GM21717 (cell line): ENCODE results near the gene SLC22A4.

Experiments
- ATAC-seq: cut with Tn5 transposase; IDR thresholded peaks from one replicate; pipeline ENCODE4 v1.9.1; 2021; ENCODE audit warnings: mild to moderate bottlenecking, moderate library complexity; ENCODE audit not compliant: unreplicated experiment

The SLC22A4 gene

GRCh38 chr5:132297211-132297940 is 3.2 kb downstream of the SLC22A4 start:
- ATAC-seq, result no peak

DNA sequence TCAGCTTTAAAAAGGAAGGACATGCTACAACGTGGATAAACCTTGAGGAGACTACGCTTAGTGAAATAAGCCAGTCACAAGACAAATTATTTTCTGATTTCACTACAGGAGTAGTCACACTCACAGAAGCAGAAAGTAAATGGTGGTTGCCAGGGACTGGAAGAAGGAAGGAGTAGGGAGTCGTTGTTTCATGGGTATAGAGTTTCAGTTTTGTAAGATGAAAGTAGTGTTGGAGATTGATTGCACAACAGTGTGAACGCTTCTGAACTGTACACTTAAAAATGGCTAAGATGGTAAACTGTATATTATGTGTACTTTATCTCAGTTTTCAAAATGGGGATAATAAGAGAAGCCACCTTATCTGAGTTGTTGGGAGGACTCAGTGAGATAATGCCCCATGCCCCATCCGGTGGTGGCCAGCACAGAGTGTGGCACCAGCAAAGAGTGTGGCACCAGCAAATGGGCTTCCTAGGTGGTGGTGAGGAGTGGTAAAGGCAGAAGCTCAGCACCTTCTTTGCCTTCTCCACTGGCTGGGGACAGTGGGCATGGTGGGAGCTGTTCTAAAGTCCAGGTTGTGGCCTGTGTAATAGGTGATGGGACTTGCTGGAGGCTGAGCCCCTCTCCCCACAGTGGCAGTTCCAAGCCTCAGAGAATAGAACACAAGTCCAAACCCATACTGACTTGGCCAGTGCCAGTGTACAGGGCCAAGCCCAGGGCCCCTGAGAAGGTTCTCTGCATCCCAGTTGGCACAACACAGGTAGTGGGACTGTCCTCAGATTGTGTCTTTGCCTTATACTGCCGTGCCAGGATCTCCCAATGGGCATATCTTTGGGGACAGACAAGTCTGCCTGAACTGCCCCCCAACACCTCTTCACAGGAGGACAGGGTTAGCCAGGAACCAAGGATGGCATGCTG is 4.4 kb downstream of the SLC22A4 start:
- no peak for ATAC-seq

GRCh38 chr5:132299917-132300316 is 5.7 kb downstream of the SLC22A4 start:
- ATAC-seq, result no peak

DNA sequence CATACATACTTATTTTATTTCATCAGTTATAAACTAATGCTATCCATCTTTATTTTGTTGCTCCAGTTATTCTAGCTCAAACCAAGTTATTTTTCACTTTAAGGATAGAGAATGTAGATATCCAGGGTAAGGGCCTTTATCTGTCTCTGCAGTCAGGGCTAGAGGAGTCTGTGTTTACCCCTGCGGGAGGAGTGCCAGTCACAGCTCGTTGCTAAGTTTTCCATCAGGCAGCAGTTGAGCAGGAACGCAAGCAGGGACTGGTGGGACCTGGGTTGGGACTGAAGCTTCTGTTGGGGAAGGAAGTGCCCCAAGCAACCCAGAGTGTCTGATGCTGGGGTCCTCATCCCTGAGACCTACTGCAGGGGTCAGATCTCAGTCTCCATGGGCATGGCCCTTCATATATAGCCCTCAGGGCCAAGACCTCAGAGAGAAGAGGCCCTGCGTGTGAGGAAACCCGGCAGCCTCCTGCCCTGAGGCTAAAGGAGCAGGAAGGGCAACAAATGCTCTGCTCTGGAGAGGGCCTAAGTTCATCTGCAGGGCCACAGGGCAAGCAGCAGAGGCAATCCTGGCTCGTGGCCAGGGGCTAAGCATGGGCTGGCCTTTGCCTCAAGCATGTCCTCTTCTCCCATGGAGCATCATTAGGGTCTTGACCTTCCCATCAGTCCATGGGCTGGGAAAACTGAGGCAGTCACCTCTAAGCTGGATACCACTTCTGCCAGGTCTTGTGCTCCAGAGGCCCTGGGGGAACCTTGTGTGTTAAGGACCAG is 6.6 kb downstream of the SLC22A4 start:
- no peak for ATAC-seq

GRCh38 chr5:132301344-132302271 is 7.4 kb downstream of the SLC22A4 start:
- ATAC-seq, result no peak

GRCh38 chr5:132302413-132302812 is 8.2 kb downstream of the SLC22A4 start:
- ATAC-seq, result no peak

DNA sequence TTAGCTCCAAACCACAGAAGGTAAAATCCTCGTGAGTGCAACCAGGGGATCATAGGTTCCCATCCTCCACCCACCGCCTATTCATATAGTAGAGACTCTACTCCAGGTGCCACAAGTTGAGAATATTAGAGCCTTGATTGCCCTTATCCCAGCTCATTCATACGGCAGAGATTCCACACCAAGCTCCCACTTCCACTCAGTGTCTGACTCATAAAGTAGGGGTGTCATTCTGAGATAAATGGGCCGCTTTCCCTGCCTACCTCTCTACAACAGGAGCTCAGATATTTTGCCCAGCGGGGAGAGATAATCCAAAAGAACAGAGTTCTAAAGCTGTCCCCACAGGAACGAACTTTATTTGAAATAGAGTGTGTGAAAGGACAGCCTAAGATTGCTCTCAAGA is 9.4 kb downstream of the SLC22A4 start:
- no peak for ATAC-seq

- no peak for ATAC-seq
These were observed 11.2 kb downstream of the SLC22A4 start for GRCh38 chr5:132305420-132305819.

GRCh38 chr5:132308701-132309100 is 14.5 kb downstream of the SLC22A4 start:
- ATAC-seq, result no peak

- no peak for ATAC-seq
These were observed 15.5 kb downstream of the SLC22A4 start for GRCh38 chr5:132309679-132310078.

DNA sequence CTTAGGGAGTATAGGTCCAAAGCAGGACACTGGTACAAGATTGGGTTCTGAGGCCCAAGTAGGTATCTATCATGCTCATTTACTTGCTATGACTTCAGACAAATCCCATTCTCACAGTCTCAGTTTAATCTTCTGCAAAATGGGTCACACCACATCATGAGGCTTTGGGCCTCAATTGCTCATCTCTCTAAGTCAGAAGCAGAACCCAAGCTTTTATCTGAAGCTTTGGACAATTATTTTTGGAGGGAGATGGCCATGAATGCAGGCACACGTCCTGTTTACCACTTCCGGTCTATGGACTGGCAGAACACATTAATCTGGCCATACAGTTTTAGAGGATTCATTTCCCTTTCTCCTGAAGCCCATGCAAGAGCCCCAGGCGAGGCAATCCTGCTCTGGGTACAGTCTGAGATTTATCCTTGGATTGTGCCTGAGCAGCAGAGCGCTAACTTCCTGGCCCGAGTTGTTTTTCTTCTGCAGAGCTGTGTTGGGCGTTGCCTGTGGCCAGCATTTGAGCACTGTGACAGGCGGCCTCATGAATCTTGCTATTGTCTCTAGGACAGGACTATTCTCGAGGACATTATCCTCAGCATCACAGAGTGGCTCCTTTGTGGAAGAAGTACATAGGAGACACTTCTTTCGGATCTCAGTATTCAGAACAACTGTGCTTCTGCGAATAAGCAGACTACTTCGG is 16.1 kb downstream of the SLC22A4 start:
- ATAC-seq, result no peak

DNA sequence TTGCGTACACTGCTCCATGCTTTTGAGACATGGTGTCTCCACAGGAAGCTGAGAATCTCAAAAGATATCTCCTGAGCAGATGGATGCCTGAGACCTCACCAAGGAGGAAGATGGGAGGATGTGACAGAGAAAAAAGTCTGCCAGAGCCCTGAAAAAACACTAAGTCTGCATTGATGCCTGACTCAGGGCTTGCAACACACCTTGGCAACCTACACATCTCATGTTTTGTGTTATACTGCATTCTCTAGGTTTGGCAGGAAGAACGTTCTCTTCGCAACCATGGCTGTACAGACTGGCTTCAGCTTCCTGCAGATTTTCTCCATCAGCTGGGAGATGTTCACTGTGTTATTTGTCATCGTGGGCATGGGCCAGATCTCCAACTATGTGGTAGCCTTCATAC is 19.2 kb downstream of the SLC22A4 start:
- no peak for ATAC-seq

- ATAC-seq, result no peak
These were observed 19.8 kb downstream of the SLC22A4 start for GRCh38 chr5:132313961-132314432.

GRCh38 chr5:132315529-132316067 is 21.4 kb downstream of the SLC22A4 start:
- ATAC-seq, result no peak

DNA sequence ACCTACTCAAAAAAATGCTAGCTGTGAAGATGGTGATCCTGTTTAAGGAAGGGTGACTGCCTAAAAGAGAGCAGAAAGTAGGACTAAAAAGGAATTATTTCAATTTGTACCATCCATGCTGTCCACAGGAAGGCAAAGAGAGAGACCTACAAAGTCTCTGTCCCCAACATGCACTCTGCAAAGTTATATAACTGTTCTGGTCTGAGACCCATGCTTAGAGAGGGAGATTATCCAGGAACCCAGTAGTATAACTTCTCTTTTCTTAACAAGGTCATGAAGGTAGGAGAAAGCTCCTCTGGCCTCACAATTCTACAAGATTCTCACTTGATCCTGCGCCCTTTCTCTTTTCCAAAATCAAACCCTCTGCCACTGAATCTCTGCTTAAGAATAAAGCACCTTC is 25.8 kb downstream of the SLC22A4 start:
- no peak for ATAC-seq

GRCh38 chr5:132321109-132321721 is 27.0 kb downstream of the SLC22A4 start:
- no peak for ATAC-seq

DNA sequence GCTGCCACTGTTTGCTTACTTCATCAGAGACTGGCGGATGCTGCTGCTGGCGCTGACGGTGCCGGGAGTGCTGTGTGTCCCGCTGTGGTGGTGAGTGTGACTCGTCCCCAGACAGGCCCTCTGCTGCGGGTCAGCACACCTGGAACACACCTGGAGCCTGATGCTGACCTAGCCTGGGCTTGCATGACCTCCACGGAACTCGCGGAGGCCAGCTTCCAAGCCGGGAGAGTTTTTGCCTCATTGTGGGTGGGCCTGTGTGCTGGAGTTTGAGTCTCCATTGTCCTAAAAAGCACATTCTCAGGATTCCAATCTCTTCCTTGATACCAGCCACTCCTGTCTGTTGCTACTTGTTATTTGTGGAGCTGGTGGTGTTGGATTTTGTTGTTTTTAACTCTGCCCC is 28.1 kb downstream of the SLC22A4 start:
- ATAC-seq, result no peak

DNA sequence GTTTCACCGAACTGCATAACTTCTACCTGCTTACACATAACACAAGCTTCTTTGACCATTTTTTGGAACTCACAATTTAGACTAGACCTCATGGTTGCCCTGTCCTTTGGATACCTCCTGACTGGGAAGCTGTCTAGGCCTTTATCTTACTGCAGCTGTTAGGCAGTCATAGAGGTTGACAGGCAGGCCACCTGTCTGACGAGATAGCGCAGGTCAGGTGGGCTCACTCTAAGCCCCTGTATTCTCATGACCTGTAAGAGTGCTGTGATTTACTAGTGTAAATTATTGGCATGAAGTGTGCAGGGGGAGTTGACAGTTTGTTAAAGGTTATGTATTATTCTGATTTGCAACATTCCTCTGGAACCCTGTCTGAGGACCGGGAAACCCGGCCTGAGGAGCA is 29.0 kb downstream of the SLC22A4 start:
- no peak for ATAC-seq

GRCh38 chr5:132325691-132326090 is 31.5 kb downstream of the SLC22A4 start:
- ATAC-seq, result no peak
